Measurements from ENCODE around the gene SLC44A1. TPM values are rescaled to one million over a fixed set of nuclear protein-coding genes. Genes with fewer than 3 reads are reported as not detected.

SLC44A1 gene
- total RNA-seq, 4 donors from 2014 or later: 45.3 to 74.9 (median 67.7) TPM

GRCh38 chr9:105232207-105232606 is 12.2 kb upstream of the SLC44A1 start:
- no peak for TF ChIP-seq POLR2A (IDR thresholded peaks at IDR 0.05)
- TF ChIP-seq CTCF (IDR thresholded peaks at IDR 0.05): no peak
- Histone ChIP-seq H3K27me3 (no peaks in the 10 kb centered on the region), H3K27ac (no peak overlapping the region), H3K36me3 (no peaks in the 10 kb centered on the region), H3K4me3 (no peak overlapping the region), H3K9me3 (no peaks in the 10 kb centered on the region), H3K4me1 (no peaks in the 10 kb centered on the region)
- no peak for DNase-seq (ENCODE audit: low spot score in 2 of 2)

GRCh38 chr9:105233873-105234272 is 10.6 kb upstream of the SLC44A1 start:
- H3K4me1 ChIP-seq: no peaks in the 10 kb centered on the region
- no peaks in the 10 kb centered on the region for H3K27me3 ChIP-seq
- no peaks in the 10 kb centered on the region for H3K9me3 ChIP-seq
- no peak overlapping the region for H3K27ac ChIP-seq
- H3K4me3 ChIP-seq: no peak overlapping the region
- no peak for DNase-seq (ENCODE audit: low spot score in 2 of 2)
- no peak for TF ChIP-seq CTCF (IDR thresholded peaks at IDR 0.05)
- no peak for TF ChIP-seq POLR2A (IDR thresholded peaks at IDR 0.05)
- no peak for TF ChIP-seq EP300 (IDR thresholded peaks at IDR 0.05)
- H3K36me3 ChIP-seq: no peaks in the 10 kb centered on the region

- Histone ChIP-seq H3K4me1 (peaks cover 0 to 11% (median 2%) of the 10 kb centered on the region in 4 donors), H3K36me3 (no peaks in the 10 kb centered on the region), H3K4me3 (no peak overlapping the region), H3K27me3 (no peaks in the 10 kb centered on the region), H3K9me3 (no peaks in the 10 kb centered on the region), H3K27ac (no peak overlapping the region)
- 78 to 91% methylated on average over 1 of the region's 1 CpG for WGBS, 2 donors
- DNase-seq (ENCODE audit: low spot score in 2 of 2): no peak
- TF ChIP-seq EP300 (IDR thresholded peaks at IDR 0.05) (no peak), CTCF (IDR thresholded peaks at IDR 0.05) (no peak), POLR2A (IDR thresholded peaks at IDR 0.05) (no peak)
These were observed 8.2 kb upstream of the SLC44A1 start for GRCh38 chr9:105236261-105236660.

GRCh38 chr9:105237246-105237645 is 7.2 kb upstream of the SLC44A1 start:
- 98% methylated on average over 3 of the region's 3 CpGs for WGBS, 2 donors

GRCh38 chr9:105238302-105238701 is 6.1 kb upstream of the SLC44A1 start:
- DNase-seq (ENCODE audit: low spot score in 2 of 2): no peak
- H3K27me3 ChIP-seq: no peaks in the 10 kb centered on the region
- no peak overlapping the region for H3K27ac ChIP-seq
- H3K4me1 ChIP-seq: peaks cover 0 to 31% (median 11%) of the 10 kb centered on the region in 4 donors
- no peaks in the 10 kb centered on the region for H3K36me3 ChIP-seq
- H3K4me3 ChIP-seq: no peak overlapping the region
- TF ChIP-seq POLR2A (IDR thresholded peaks at IDR 0.05) (no peak), CTCF (IDR thresholded peaks at IDR 0.05) (no peak), EP300 (IDR thresholded peaks at IDR 0.05) (no peak)
- peaks cover 0 to 6% (median under 1%) of the 10 kb centered on the region in 4 donors for H3K9me3 ChIP-seq
- 93 to 95% methylated on average over 3 of the region's 3 CpGs for WGBS, 2 donors

More at GRCh38 chr9:105237246-105237645, 7.2 kb upstream of the SLC44A1 start:
- no peak for TF ChIP-seq CTCF (IDR thresholded peaks at IDR 0.05)
- TF ChIP-seq POLR2A (IDR thresholded peaks at IDR 0.05): no peak
- TF ChIP-seq EP300 (IDR thresholded peaks at IDR 0.05): no peak
- no peaks in the 10 kb centered on the region for H3K27me3 ChIP-seq
- H3K4me1 ChIP-seq: peaks cover 0 to 21% (median 7%) of the 10 kb centered on the region in 4 donors
- no peak overlapping the region for H3K27ac ChIP-seq
- no peak overlapping the region for H3K4me3 ChIP-seq
- H3K36me3 ChIP-seq: no peaks in the 10 kb centered on the region
- H3K9me3 ChIP-seq: no peaks in the 10 kb centered on the region
- no peak for DNase-seq (ENCODE audit: low spot score in 2 of 2)

Data from tibial nerve (tissue), 4 donors.